Measurements from ENCODE around the gene CYTIP.

DNA sequence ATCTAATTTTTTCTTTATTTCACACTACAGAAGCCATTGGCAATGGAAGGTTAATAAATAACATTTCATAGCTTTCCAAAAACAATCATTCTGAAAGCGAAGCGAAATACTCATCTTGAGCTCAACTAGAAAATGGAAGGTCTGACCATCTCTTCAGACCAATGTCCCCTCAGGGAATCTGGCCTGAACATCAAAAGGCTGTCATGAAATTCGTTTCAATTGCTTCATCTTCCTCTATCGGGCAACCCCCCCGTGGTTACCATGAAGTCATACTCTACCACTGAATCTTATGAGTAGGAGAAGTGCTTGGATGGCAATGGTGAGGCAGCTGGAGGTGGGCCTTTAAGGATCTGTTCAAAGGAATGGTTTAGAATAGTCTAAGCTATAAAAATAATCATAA lies 22.9 kb upstream of the CYTIP start:
- no peak for TF ChIP-seq CTCF (IDR thresholded peaks at IDR 0.05; ENCODE audit: insufficient read depth, low read length, poor library complexity, severe bottlenecking)
- no peak for TF ChIP-seq EZH2phosphoT487 (conservative IDR thresholded peaks at IDR 0.05; ENCODE audit: low read length)
